Suprapubic skin (tissue), 4 donors: ENCODE measurements around the gene PODNL1. TPM values are rescaled to one million over a fixed set of nuclear protein-coding genes. Genes with fewer than 3 reads are reported as not detected.

ENCODE experiments used
- DNase-seq, 2 donors: peaks; one replicate each; pipeline ENCODE4 v3.0.0-alpha.2; 2019; ENCODE audit warnings: low spot score in 2 of 2
- H3K27ac ChIP-seq: fragments of 200-600 bp; sonication (generic); one replicate; pipeline ENCODE4 v1.5.1; 2019
- H3K27me3 ChIP-seq: fragments of 200-600 bp; sonication (generic); one replicate; pipeline ENCODE4 v1.5.1; 2019
- H3K36me3 ChIP-seq: fragments of 200-600 bp; sonication (generic); one replicate; pipeline ENCODE4 v1.5.1; 2019
- H3K4me1 ChIP-seq: fragments of 200-600 bp; sonication (generic); one replicate; pipeline ENCODE4 v1.5.1; 2019
- H3K4me3 ChIP-seq: fragments of 200-600 bp; sonication (generic); one replicate; pipeline ENCODE4 v1.5.1; 2019; ENCODE audit warnings: mild to moderate bottlenecking
- H3K9me3 ChIP-seq: fragments of 200-600 bp; sonication (generic); one replicate; pipeline ENCODE4 v1.5.1; 2019
- CTCF ChIP-seq, 2 donors: fragments of 200-600 bp in 1 of 2; fragments of 450-650 bp in 1 of 2; sonication (generic) in 1 of 2; IDR thresholded peaks; one replicate each; pipeline ENCODE4 v1.5.1; 2016 to 2019; ENCODE audit warnings: antibody characterized with exemption in 2 of 2, mild to moderate bottlenecking in 1 of 2, moderate library complexity in 1 of 2
- EP300 ChIP-seq: sonication (generic); formaldehyde crosslinking; IDR thresholded peaks from one replicate; pipeline ENCODE4 v1.6.1; 2017; ENCODE audit warnings: antibody characterized with exemption
- POLR2A ChIP-seq, 2 donors: fragments of 450-650 bp; IDR thresholded peaks; one replicate each; pipeline ENCODE4 v1.6.1; 2017; ENCODE audit warnings: antibody characterized with exemption in 2 of 2, mild to moderate bottlenecking in 2 of 2, moderate library complexity in 2 of 2
- POLR2AphosphoS5 ChIP-seq, 3 donors: sonication (generic); formaldehyde crosslinking; IDR thresholded peaks; one replicate each; pipeline ENCODE4 v1.6.1; 2017; ENCODE audit warnings: antibody characterized with exemption in 3 of 3
- WGBS: methylation state at CpG from one replicate; pipeline ENCODE4 v1.1.5; 2018; 5-methylcytosine and 5-hydroxymethylcytosine counted together
- total RNA-seq, 4 donors: library from RNA; depleted of rRNA; stranded (reverse); fragments of >200 nt; gene quantifications; one replicate each; pipeline ENCODE4 v1.1.0, GENCODE V29; 2016

PODNL1 gene
- total RNA-seq, 4 donors from 2014 or later, result 2.3 to 10.6 (median 5.7) TPM

- H3K27me3 ChIP-seq, result no peaks in the 10 kb centered on the region
These were observed 42.8 kb upstream of the PODNL1 start for GRCh38 chr19:13981021-13981420.

GRCh38 chr19:13980340-13980739 lies 42.1 kb upstream of the PODNL1 start:
- peaks cover 17% of the 10 kb centered on the region for H3K4me1 ChIP-seq
- no peak overlapping the region for H3K4me3 ChIP-seq
- H3K9me3 ChIP-seq, result no peaks in the 10 kb centered on the region
- H3K27me3 ChIP-seq, result no peaks in the 10 kb centered on the region
- H3K36me3 ChIP-seq, result peaks cover 10% of the 10 kb centered on the region
- TF ChIP-seq POLR2A (IDR thresholded peaks at IDR 0.05) (no peak), EP300 (no peak), CTCF (IDR thresholded peaks at IDR 0.05) (no peak), POLR2AphosphoS5 (IDR thresholded peaks at IDR 0.05) (no peak)
- WGBS, result 85% methylated on average over 9 of the region's 15 CpGs
- no peak overlapping the region for H3K27ac ChIP-seq
- DNase-seq, result no peak

More at GRCh38 chr19:13981021-13981420, 42.8 kb upstream of the PODNL1 start:
- Histone ChIP-seq H3K4me1 (peaks cover 24% of the 10 kb centered on the region), H3K4me3 (no peak overlapping the region), H3K36me3 (peaks cover 4% of the 10 kb centered on the region), H3K27ac (no peak overlapping the region), H3K9me3 (no peaks in the 10 kb centered on the region)
- no peak for DNase-seq
- no peak for TF ChIP-seq POLR2A (IDR thresholded peaks at IDR 0.05)
- TF ChIP-seq CTCF (IDR thresholded peaks at IDR 0.05), result no peak
- TF ChIP-seq EP300, result no peak
- TF ChIP-seq POLR2AphosphoS5 (IDR thresholded peaks at IDR 0.05), result no peak
- 100% methylated on average over 2 of the region's 5 CpGs for WGBS

- Histone ChIP-seq H3K9me3 (no peaks in the 10 kb centered on the region), H3K27ac (no peak overlapping the region), H3K4me3 (peak overlapping the region; percentile 60), H3K27me3 (no peaks in the 10 kb centered on the region), H3K4me1 (peaks cover 17% of the 10 kb centered on the region), H3K36me3 (peaks cover 11% of the 10 kb centered on the region)
- no peak for TF ChIP-seq CTCF (IDR thresholded peaks at IDR 0.05)
- TF ChIP-seq POLR2AphosphoS5 (IDR thresholded peaks at IDR 0.05), result no peak
- TF ChIP-seq POLR2A (IDR thresholded peaks at IDR 0.05), result no peak
- no peak for TF ChIP-seq EP300
- no peak for DNase-seq
- 81% methylated on average over 8 of the region's 12 CpGs for WGBS
These were observed 41.5 kb upstream of the PODNL1 start for GRCh38 chr19:13979686-13980085.

GRCh38 chr19:13979244-13979615 lies 41.0 kb upstream of the PODNL1 start:
- Histone ChIP-seq H3K27me3 (no peaks in the 10 kb centered on the region), H3K4me1 (peaks cover 19% of the 10 kb centered on the region), H3K4me3 (peak overlapping the region; percentile 60), H3K36me3 (peaks cover 11% of the 10 kb centered on the region), H3K27ac (peak overlapping the region; percentile 69), H3K9me3 (no peaks in the 10 kb centered on the region)
- DNase-seq, result no peak
- no CpG with 5 or more reads among the region's 12 CpGs for WGBS
- no peak for TF ChIP-seq CTCF (IDR thresholded peaks at IDR 0.05)
- no peak for TF ChIP-seq POLR2A (IDR thresholded peaks at IDR 0.05)
- TF ChIP-seq EP300, result no peak
- TF ChIP-seq POLR2AphosphoS5 (IDR thresholded peaks at IDR 0.05), result no peak

GRCh38 chr19:13978351-13979243 lies 40.4 kb upstream of the PODNL1 start:
- H3K9me3 ChIP-seq, result no peaks in the 10 kb centered on the region
- H3K4me1 ChIP-seq, result peaks cover 23% of the 10 kb centered on the region
- WGBS, result 60% methylated on average over 2 of the region's 74 CpGs
- H3K27me3 ChIP-seq, result no peaks in the 10 kb centered on the region
- peak overlapping the region; percentile 60 for H3K4me3 ChIP-seq
- TF ChIP-seq EP300 (no peak), CTCF (IDR thresholded peaks at IDR 0.05) (no peak), POLR2AphosphoS5 (IDR thresholded peaks at IDR 0.05) (no peak), POLR2A (IDR thresholded peaks at IDR 0.05) (no peak)
- H3K27ac ChIP-seq, result peak overlapping the region; percentile 69
- DNase-seq, result peak; percentile 88 to 89
- H3K36me3 ChIP-seq, result peaks cover 11% of the 10 kb centered on the region
